GM13976 (cell line): ENCODE data around the gene KCNE1.

Experiments used
- DNase-seq: peaks from one replicate; pipeline ENCODE4 v3.0.0; 2012; ENCODE audit warnings: low spot score
- in situ Hi-C: fragments of 300-500 bp; cut with MboI; formaldehyde crosslinking; loops from one replicate; pipeline ENCODE4 v1.12.0; 2022; ENCODE audit warnings: low sequenced_read_pairs, mixed read lengths, inconsistent platforms; ENCODE audit not compliant: unreplicated experiment
- TF ChIP-seq, protein P1 (sequence below): IDR thresholded peaks from 2 replicates; pipeline ENCODE4 v1.5.1; 2012; ENCODE audit warnings: borderline replicate concordance, mild to moderate bottlenecking; ENCODE audit not compliant: insufficient read depth; ENCODE audit errors: extremely low read depth, missing control alignments, control extremely low read depth

Gene KCNE1

DNA sequence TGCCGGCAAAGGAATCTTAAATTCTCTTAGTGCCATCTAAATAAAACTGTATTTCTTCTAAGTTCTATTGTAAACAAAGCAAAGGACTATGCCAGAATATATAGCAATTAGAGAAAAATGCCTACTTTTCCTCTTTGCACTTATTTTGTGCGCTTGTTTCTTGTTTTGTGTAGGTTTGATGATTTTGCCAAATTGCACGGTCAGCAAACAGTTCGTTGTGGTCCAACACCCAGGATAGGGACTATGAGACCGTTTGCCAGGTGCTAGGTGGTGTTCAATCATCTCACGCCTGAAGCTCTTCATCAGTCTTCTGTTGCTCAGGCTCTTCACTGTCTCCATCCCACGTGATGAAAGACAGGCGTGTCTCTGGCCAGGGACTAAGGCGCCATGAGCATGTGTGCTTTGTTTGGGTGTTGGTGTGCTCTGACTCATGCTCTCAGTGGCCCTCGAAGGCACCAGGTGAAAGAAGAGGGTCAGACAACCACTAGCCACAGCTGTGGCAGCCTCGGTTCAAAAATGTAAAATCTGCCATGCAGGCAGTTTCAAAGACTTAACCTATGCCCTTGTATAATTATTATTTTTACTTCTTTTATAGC is 36.9 kb upstream of the KCNE1 start:
- no peak for DNase-seq
- in situ Hi-C loops: no loop called here
- TF ChIP-seq, protein P1, sequence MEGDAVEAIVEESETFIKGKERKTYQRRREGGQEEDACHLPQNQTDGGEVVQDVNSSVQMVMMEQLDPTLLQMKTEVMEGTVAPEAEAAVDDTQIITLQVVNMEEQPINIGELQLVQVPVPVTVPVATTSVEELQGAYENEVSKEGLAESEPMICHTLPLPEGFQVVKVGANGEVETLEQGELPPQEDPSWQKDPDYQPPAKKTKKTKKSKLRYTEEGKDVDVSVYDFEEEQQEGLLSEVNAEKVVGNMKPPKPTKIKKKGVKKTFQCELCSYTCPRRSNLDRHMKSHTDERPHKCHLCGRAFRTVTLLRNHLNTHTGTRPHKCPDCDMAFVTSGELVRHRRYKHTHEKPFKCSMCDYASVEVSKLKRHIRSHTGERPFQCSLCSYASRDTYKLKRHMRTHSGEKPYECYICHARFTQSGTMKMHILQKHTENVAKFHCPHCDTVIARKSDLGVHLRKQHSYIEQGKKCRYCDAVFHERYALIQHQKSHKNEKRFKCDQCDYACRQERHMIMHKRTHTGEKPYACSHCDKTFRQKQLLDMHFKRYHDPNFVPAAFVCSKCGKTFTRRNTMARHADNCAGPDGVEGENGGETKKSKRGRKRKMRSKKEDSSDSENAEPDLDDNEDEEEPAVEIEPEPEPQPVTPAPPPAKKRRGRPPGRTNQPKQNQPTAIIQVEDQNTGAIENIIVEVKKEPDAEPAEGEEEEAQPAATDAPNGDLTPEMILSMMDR: no peak

DNA sequence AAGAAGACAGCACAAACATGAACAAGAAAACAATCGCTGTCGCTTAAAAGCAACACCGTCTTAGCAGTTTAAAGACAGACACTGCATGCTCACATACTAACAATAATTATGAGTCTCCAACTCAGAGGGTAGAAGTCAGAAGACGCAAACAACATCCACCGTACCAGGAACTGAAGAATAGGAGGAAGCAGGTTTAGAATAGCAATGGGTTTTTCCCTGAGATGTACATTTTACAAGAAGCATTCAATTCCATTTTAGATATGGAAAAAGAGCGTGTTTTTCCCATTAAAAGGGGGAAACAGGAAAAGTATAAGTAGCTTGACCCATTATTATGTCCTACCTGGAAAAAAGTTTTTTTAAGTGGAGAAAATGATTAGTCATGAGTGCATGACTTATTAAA is 34.5 kb upstream of the KCNE1 start:
- in situ Hi-C loops: no loop called here
- TF ChIP-seq, protein P1: no peak
- no peak for DNase-seq

DNA sequence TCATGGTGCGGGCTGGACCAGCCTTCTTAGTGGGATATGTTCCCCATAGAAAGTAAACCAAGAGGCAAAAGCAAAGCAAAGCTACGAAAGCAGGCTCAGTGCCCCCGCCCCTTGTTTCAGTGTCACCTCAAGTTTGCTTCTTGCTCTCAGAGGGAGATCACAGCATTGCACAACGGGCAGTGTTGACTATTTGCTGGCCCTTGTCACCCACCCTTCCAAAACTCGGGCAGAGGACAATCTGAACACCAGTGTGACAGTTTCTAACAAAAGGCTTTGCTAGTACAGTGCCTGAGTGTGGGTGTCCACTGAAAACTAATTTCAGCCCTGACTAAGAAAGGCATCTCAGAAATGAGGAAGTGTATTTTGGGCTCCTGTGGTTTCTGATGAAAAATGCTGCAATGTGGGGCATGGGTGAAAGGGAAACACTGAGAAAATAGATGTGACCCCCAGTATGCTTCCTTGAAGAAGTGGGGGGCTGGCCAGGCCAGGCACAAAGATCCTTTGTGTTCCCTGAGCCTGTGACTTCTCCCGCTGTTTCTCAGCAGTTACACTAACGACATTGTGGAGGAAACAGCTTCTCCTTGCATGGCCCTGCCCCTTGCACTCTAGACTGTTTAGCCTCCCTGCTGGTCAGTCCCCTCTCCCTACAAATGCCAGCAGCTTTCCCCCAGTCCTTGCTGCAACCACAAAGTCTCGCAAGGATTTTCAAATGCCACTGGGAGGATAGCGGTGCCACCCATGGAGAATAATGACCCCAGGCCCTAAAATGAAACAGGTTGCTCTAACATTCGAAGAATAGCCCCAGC is 33.3 kb upstream of the KCNE1 start:
- peak; percentile 72 for DNase-seq
- in situ Hi-C loops: no loop called here
- TF ChIP-seq, protein P1: no peak

DNA sequence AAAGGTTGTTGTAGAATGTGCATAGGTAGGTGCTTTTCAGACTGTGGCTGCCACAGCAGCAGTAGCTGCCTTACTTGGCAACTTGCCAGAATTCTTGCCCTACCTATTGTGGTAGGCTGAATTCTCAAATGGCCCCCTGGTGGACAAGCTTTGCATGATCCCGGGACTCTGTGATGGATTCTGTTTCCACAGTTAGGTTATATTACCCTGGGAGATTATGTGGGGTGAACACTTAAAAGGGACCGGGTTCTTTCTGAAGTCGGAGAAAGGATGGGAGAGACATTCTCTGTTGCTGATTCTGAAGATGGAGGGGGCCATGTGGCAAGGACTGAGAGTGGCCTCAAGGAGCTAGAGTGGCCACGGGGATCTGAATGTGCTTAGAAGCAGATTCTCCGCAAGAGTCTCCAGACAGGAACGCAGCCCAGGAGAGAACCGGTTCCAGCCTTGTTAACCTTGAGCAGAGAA is 32.1 kb upstream of the KCNE1 start:
- no peak for DNase-seq
- in situ Hi-C loops: no loop called here
- TF ChIP-seq, protein P1: no peak

DNA sequence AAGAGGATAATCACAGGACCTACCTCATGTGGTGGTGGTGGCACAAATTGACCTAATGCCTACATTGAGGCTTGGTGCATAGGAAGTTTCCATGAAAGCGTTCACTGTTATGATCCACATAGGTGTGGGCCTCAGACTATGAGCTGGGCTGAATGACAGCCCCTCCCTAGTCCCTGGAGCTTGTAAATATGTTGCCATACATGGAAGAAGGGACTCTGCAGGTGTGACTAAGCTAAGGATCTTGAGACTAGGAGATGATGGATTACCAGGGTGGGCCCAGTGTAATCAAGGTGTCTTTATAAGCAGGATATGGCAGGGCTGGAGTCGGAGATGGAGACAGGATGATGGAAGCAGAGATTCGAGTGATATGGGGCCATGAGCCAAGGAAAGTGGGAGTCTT is 31.0 kb upstream of the KCNE1 start:
- in situ Hi-C loops: no loop called here
- TF ChIP-seq, protein P1: no peak
- DNase-seq: no peak

DNA sequence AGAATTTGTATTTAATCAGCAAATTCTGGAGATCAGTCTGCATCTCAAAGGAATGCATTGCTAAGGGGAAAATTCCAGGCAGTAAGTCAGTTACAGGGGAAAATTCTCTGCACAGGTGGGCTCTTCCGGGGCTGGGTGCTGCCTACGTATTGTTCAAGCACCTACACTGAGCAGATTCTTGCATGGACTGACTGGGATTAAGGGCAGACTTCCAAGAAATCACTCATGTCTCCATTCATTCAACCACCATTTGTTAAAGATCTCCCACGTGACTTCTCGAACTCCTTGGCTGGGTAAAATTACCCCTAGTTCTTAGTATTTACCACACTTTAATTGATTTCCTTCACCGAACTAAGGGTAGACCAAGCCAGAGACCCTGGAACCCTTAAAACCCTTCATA is 28.2 kb upstream of the KCNE1 start:
- TF ChIP-seq, protein P1: no peak
- in situ Hi-C loops: no loop called here
- DNase-seq: no peak
